ENCODE results near the gene TTC13.
"Not testable (repeated sequence)": the region's sequence is repeated elsewhere in the genome, so short reads cannot be mapped to it uniquely, and the experiment has no call there.

Gene TTC13

DNA sequence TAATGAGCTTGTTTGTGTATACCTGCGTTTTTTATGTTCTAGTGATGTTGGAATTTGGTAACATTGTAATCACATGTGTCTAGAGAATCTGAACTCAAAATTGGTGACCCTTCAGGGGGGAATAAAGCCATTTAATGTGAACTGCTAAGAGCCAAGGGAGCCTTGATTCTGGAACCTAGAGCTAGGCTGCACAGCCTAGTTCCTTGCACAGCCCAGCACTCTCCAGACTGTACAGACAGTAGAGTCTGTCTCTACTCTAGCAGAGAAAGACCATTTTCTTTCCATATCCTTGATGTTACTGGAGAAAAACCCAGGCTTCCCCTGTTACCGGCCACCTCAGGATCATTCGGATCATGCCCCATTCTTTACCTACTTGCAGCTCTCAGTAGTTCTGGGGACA is 8.8 kb upstream of the TTC13 start:
- no peak for DNase-seq (ENCODE audit: low read depth in 2 of 2)

DNA sequence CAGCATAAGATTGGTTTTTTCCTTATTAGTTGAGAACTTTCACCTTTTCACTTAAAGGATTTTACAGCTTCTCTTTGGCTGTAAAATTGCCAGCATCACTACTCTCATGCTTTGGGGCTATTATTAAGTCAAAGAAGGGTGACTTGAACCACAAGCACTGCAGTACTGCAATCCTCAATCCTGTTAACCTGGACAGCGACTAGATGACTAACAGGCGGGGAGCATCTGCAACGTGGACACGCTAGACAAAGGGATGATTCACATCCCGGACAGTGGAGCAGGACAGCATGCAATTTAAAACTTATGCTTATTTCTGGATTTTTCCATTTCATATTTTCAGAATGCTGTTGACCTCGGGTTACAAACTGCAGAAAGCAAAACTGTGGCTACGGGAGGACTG is 8.3 kb upstream of the TTC13 start:
- DNase-seq (ENCODE audit: low read depth in 2 of 2): no peak

DNA sequence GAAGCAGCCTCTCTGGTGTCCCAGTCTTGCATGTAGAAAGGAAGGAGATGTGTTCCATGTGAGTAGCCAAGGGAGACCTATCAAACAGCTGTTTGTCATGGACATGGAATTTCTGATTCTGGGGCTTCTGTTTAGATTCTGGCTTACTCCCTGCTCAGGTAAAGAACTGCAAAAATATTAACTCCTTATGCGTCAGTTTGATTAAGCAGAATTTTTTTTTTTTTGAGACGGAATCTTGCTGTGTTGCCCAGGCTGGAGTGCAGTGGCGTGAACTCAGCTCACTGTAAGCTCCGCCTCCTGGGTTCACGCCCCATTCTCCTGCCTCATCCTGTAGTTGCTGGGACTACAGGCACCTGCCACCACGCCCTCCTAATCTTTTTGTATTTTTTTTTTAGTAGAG is 7.0 kb upstream of the TTC13 start:
- no peak for DNase-seq (ENCODE audit: low read depth in 2 of 2)

DNA sequence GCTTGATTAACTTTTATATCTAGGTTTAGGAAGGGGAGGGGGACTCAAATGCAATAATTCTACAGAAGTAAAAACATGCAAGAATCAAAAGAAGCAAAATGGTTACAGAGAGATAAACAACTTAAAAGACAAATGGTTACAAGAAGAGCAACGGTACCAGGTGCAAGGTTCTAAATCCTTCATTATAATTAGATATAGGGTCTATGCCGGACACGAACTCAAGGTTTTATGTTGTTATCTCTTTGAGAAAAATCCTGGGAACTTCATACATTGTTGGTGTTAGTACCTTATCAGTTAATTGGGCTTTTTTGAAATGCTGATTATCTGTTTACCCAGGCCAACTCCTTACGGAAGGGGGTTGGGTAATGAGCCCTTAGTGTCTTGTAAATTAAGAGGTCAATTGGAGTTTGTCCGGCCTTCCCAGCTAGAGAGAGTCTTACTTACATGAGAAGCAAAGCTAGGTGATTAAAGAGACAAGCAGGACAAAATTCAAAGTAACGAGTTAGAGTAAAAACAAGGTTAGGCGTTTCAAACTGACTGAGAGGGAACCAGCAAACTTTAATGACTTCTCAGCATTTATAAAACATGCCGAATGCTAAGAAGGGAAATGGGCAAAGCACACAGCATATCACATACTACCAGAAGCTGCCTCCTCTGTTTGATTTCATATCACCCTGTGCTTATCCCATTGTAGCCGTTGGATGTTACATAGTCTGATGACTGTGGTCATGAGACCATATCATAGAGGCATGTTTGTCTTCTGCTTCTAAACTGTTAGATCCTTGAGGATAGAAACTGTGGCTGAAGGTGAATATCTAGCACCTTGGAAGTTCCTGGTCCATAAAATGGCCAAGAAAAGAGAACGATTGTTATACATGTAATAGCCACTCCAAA is 6.2 kb upstream of the TTC13 start:
- DNase-seq (ENCODE audit: low read depth in 2 of 2): not testable (repeated sequence)

DNA sequence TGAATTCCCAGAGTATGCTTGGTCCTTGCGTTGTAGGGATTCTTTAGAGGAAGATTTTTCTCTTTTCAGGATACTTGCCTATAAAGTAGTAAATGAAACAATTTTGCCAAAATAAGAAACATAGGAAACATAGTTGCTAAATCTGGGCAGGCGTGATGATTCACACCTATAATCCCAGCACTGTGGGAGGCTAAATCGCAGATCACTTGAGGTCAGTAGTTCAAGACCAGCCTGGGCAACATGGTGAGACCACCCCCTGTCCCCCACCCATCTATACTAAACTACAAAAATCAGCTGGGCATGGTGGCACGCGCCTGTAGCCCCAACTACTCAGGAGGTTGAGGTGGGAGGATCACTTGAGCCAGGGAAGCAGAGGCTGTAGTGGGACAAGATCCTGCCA is 5.2 kb upstream of the TTC13 start:
- DNase-seq (ENCODE audit: low read depth in 2 of 2): no peak

DNA sequence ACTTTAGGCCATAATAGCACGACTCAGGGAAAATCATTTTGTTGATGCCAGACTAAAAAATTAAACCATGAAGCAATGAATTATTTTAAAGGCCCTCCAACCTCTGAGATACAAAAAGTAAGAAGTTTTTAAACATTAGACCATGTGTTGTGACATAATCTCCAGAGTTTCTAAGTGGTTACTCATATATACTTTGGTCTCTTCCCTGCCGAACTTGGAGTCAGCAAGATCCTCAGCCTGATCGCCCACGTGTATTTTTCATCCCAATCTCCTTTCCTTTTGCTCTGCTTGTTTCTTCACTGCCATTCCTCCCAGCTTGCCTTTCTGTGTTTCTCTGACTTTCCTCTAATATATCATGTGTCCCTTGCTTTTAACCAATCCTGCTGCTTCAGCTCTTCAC is 4.0 kb upstream of the TTC13 start:
- no peak for DNase-seq (ENCODE audit: low read depth in 2 of 2)

DNA sequence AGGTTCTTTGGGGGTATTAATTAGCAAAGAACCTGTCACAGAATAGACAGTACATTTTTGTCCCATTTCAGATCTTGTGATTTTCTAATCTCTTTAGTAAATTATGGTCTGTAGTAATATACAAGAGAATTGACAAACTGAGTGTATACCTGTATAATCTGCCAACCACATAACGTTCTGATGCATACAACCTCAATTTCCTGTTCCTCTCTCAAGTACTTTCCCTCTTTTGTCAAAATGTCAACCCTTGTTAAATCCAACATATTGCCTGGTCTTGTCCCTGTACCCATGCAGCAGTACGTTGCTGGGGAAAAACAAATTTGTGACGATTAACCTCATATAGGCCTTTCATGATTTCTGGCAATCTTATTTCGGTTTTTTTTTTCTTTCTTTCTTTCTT is 1.3 kb upstream of the TTC13 start:
- DNase-seq (ENCODE audit: low read depth in 2 of 2): no peak

DNA sequence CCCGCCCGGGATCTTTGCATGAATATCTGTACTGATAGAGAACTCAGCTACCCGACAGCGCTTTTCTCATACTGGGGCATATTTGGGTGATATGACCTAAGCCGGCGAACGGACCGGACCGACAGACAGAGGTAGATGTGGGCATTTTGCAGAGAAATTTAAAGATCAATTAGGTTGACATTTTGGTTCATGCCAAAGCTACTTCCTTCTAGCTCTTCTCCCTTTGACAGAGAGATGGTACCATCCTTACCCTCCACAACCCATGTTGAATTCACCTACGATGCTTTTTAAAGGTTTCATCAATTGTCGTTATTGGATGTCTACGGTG is 692 bp upstream of the TTC13 start:
- no peak for DNase-seq (ENCODE audit: low read depth in 2 of 2)

DNA sequence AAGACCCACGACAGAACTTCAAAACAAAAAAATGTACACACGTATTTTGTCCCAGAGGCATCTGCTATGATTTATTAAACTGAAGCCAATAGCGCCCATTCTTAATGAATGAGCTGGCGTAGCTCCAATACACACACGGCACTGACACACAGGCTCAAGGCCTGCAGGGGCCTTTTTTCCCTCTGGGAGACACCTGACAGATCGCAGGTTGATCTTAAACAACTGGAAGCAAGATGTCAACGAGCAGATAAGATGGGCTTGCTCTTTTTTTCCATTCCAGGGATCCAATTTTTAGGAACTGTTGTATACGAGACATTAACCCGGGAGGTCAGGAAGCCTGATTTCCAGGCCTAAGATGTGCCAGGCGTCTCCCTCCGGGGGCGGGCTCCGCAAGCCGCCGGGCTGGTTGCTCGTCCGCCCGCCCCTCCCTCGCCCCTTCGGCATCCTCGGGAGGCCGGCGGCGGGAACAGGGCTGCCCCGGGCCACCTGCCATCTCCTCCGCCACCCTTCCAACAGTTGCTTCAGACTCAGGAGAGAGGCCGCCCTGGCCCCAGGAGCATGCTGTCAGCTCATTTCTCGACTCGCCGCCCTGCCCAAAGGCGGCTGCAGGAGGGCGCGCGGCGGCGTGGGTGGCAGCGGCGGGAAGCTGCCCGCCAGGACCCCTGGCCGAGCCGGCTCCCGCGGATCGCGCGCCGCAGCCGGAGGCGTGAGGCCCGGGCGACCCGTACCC is 735 bp downstream of the TTC13 start:
- no peak for DNase-seq (ENCODE audit: low read depth in 2 of 2)

DNA sequence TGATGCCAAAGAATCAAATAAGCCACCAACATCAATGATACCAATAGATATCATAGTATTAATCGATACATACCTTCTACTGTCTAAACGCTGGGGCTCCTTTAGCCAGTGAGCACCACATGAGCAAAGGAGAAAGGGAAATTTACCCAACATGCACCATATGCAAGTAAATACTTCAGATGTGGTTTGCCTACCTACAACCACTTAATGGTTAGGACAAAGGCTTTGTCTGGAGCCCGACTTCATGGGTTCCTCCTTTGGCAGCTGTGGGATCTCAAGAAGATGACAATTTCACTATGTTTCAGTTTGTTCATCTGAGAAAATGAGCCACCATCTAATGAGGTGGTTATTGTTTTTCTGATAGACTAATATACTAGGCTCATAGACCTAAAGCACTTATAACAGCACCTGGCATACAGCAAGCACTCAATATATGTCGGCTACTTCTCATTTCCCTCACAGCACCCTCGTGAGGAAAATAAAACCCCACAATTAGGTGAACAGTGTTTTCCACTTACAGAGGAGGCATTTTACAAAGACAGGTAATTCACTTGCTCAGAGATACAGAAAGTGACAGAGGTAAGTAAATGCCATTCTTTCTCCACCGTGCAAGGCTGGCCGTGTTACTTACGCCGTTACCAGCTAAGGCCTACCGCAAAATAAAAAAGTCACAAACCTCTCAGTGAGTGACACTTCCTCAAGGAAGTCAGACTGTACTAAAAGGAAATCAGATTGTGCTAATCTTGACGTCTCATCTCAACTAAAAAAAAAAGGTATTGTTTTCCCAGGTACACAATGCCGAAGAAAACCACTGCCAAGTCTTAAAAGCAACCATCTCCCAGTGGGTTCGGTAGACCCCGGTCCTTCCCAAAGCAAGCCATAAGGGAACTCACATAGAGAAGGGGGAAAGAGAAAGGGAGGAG is 1.6 kb downstream of the TTC13 start:
- DNase-seq (ENCODE audit: low read depth in 2 of 2): no peak

DNA sequence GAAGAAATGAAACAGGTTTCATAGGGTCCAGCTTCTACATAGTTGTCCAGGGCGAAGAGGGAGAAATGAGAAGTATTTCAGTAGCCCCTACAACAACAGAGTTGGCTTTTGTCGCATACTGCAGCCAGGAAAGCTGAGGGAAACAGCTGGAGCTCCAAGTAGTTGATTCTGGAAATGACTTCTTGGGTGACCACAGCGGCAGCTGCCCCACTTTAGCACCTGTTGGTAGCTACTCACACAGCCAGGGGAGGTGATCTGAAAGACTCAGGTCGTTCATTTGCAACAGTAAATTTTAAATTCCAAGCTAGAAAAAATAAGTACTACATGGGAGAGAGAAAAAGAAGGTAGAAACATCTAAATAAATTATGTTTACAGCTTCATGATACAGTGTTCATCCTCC is 2.3 kb downstream of the TTC13 start:
- no peak for DNase-seq (ENCODE audit: low read depth in 2 of 2)

DNA sequence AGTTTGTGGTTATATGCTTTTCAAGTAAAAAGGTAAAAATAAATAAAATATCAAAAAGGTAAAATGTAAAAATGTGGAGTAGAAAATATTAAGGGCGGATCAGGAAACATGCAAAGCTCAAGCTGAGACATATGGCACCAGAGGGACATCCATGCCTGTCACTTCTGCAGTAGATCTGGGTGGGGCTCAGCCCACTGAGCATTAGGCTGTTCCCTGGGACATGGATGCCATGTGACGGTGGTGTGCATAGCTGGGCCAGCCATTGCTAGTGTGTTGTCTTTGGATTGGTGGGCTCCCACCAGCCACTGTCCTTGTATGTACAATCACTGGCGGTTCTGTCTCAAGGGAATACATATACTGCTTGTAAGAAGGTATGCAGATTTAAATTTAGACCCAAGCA is 3.0 kb downstream of the TTC13 start:
- no peak for DNase-seq (ENCODE audit: low read depth in 2 of 2)

DNA sequence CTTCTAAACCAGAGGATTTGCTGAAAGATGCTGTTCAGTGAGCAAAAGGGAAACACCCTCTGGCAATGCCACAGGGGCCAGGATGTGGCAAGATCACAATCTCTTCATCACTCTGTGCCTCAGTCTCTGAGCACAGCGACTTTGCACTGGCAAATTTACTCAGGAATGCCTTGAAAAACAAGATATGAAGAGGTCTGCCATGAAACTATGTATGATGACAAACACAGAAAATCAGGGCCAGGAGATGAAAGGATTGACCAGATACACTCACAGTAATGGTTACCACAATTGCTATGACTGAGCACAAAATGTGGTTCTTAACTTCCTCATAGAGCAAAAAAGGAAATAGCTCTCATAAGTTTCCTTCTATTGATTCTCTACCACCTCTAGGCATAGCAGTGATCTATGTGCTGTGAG is 5.8 kb downstream of the TTC13 start:
- DNase-seq (ENCODE audit: low read depth in 2 of 2): peak in 1 of 2 donors; percentile 31

DNA sequence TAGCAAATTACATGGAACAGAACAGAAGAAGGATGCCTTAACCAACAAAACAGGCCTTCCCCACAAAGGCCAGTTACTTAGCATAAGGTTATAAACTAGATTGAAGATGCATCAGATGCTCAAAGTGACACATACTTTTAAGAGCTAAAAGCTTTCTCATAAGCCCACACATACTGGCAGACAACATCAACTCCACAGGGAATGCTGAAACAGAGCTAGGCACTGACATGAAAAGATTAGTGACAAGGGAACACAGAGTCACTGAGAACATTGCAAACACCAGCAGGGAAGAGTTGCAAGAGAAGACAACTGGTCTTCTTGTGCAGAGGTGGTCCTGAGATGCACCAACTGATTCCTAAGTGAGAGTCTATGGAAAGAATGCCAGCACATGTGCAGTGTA is 6.9 kb downstream of the TTC13 start:
- no peak for DNase-seq (ENCODE audit: low read depth in 2 of 2)

DNA sequence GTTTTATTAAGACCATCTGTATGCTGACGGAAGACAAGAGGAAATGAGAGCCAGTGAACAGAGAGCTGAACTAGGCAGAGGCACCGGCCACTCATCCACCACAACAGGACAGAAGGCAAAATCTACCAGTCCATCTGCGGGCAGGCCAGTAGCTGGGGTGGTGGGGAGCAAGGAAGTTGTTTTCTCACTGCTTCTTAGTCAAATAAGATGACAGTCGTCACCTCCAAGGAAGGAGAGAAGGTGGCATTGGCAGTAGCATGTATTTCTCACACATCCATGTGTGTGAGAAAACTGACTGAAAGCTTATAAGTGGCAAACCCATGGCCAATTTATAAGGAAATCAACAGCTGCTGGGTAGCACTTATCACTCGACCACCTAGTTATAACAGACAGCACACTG is 8.2 kb downstream of the TTC13 start:
- no peak for DNase-seq (ENCODE audit: low read depth in 2 of 2)

DNA sequence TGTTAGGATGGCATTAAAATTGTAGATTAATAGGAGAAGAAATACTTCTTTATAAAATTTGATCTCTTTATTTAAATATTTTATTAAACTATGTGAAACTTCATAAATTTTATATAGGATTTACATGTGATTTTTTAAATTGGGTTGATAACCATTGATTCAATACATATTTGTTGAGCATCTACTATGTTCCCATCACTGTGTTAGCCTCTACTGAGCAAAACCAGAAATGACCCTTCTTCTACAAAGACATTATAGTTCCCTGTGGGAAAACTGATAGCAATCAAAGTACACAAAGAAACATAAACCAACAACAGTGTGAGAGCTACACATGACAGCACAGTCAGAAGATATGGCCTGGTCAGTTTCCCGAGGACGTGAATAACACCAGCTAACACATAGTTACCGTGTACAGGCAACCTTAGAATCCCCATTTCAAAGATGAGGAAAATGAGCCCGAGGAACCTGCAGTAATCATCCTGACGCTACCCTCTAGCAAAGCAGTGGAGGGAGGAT is 12.2 kb downstream of the TTC13 start:
- DNase-seq (ENCODE audit: low read depth in 2 of 2): no peak

DNA sequence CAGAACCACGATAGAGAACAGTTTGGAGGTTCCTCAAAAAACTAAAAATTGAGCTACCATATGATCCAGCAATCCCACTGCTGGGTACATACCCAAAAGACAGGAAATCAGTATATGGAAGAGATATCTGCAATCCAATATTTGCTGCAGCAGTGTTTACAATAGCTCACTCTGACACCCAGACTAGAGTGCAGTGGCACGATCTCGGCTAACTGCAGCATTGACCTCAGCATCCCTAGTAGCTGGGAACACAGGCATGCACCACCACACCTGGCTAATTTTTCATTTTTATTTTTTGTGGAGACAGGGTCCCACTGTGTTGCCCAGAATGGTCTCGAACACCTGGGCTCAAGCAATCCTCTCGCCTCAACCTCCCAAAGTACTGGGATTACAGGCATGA is 13.1 kb downstream of the TTC13 start:
- no peak for DNase-seq (ENCODE audit: low read depth in 2 of 2)

DNA sequence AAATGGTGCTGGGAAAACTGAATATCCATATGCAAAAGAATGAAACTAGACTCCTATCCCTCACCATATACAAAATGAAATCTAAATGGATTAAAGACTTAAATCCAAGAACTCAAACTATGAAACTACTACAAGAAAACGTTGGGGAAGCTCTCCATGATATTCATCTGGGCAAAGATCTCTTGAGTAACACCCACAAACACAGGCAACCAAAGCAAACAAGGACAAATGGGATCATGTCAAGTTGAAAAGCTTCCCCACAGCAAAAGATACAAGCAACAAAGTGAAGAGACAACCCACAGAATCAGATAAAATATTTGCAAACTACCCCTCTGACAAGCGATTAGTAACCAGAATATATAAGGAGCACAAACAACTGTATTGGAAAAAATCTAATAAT is 13.8 kb downstream of the TTC13 start:
- no peak for DNase-seq (ENCODE audit: low read depth in 2 of 2)

DNA sequence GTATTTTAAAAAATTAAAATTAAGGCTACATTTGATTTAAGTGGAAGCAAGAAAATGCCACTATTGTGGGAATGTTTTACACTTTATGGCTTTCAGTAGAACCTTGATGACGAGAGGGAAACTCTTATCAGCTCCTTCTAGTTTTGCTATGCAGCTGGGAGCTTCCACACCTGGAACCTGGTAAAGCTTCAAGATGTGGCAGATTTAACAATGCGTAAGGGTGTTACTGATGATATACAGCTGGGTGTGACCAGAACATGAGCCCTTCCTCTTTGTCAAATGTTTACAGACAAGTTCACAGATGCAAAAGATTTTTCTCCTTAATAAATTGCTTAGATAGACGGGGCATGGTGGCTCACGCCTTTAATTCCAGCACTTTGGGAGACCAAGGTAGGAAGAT is 20.3 kb downstream of the TTC13 start:
- no peak for DNase-seq (ENCODE audit: low read depth in 2 of 2)

DNA sequence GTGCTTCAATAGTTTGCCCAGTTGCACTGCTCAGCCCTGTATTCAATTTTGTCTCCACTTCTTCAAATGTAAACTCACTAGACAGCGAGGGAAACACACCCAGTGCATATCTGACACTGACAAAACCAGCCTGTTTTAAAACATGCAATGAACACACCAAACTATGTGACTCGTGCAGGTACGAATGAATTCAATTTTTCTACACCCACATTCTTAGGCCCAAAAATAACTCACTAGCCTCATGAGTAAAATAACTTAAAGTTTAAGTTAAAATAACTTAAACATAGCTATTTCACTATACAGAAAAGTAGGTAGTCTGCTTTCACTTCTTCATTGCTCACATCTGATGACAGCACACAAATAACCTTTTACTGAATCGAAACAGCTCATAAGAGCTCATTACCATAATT is 21.1 kb downstream of the TTC13 start:
- DNase-seq (ENCODE audit: low read depth in 2 of 2): no peak

DNA sequence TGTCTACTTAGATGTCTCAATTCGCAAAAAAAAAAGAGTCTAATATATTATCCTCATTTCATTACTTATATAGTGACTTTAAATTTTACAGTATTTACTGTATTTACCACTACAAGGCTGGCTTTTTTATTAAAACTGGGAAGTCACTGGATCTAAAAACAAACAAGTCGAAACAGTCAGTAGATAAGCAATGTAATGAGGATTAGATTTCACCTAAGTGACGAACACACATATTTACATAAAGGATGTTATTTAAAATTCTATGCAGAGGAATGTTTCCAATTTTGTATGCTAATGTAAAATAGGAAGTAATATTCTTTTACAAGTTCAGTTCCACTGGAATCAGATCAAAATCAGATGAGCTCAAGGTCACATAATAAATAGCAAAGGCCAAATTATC is 28.3 kb downstream of the TTC13 start:
- no peak for DNase-seq (ENCODE audit: low read depth in 2 of 2)

DNA sequence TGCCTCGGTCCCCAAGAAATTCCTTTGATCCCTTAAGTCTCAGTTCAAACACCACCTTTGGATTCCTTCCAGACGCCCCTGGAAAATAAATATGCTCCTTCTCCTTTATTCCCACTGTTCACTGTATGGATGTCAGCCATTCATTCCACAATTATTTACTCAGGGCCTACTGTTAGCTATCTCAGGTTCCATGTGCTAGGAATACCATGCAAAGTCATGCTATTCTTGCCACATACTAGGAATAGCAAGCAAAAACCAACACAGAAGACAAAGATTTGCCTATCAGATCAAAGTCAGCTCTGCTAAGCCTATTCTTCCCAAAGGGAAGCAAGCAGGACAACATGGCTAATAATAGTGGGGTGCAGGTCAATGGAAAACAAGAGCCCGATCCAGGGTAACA is 29.8 kb downstream of the TTC13 start:
- no peak for DNase-seq (ENCODE audit: low read depth in 2 of 2)

All from activated CD8-positive, alpha-beta memory T cell treated with anti-CD3 and anti-CD28 coated beads for 4 hours (primary cell).